Tibial nerve (tissue), 3 donors: ENCODE results near the gene RNASEL.

Experiments used
- POLR2A ChIP-seq, 2 donors: fragments of 450-650 bp; IDR thresholded peaks; one replicate each; pipeline ENCODE4 v1.6.1; 2017; ENCODE audit warnings: antibody characterized with exemption in 2 of 2, mild to moderate bottlenecking in 2 of 2, moderate library complexity in 2 of 2
- TF ChIP-seq, protein P1 (sequence below), 5 experiments: fragments of 200-600 bp in 3 of 5; fragments of 450-650 bp in 2 of 5; sonication (generic) in 3 of 5; IDR thresholded peaks; one replicate each; pipeline ENCODE4 v1.5.1; 2016 to 2019; ENCODE audit warnings: antibody characterized with exemption in 5 of 5, mild to moderate bottlenecking in 3 of 5, moderate library complexity in 2 of 5

DNA sequence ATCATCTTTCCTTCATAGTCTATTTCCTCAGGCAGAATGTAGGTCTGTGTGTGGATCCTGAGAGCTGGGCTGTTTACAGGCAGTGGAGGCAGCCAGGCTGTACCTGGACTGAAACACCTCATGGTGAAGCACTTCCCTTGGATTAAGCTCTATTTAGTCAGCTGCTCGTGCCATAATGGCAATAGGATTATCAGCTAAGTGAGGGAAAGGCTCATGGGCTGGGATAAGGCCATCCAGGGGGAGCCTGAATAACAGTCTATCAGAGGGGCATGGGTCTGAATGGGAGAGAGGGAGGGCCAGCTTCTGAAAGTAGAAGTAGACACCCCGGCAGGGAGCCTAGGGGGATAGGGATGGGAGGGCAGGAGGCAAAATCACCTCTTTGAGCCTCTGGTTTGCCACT is 8.3 kb downstream of the RNASEL start:
- TF ChIP-seq, protein P1, sequence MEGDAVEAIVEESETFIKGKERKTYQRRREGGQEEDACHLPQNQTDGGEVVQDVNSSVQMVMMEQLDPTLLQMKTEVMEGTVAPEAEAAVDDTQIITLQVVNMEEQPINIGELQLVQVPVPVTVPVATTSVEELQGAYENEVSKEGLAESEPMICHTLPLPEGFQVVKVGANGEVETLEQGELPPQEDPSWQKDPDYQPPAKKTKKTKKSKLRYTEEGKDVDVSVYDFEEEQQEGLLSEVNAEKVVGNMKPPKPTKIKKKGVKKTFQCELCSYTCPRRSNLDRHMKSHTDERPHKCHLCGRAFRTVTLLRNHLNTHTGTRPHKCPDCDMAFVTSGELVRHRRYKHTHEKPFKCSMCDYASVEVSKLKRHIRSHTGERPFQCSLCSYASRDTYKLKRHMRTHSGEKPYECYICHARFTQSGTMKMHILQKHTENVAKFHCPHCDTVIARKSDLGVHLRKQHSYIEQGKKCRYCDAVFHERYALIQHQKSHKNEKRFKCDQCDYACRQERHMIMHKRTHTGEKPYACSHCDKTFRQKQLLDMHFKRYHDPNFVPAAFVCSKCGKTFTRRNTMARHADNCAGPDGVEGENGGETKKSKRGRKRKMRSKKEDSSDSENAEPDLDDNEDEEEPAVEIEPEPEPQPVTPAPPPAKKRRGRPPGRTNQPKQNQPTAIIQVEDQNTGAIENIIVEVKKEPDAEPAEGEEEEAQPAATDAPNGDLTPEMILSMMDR (IDR thresholded peaks at IDR 0.05): no peak
- TF ChIP-seq POLR2A (IDR thresholded peaks at IDR 0.05): no peak
